A673 (cell line): ENCODE results near the gene PPM1F.
"Not testable (repeated sequence)": the region's sequence is repeated elsewhere in the genome, so short reads cannot be mapped to it uniquely, and the experiment has no call there.

Experiments
- CTCF ChIP-seq: fragments of 300-800, 200-600 bp; sonication (generic); conservative IDR thresholded peaks from 2 replicates; pipeline ENCODE4 v1.5.1; 2017; ENCODE audit warnings: low read depth, mild to moderate bottlenecking, antibody characterized with exemption, low read length, moderate library complexity, mixed read lengths
- EZH2 ChIP-seq: fragments of 200-600 bp; sonication (generic); IDR thresholded peaks from 2 replicates; pipeline ENCODE4 v1.6.1; 2017; ENCODE audit warnings: borderline replicate concordance, low read depth, mild to moderate bottlenecking, mixed read lengths, antibody characterized with exemption, low read length; ENCODE audit not compliant: poor library complexity, severe bottlenecking

- not testable (repeated sequence) for TF ChIP-seq EZH2, CTCF
These were observed 69.8 kb downstream of the PPM1F start for GRCh38 chr22:21882754-21883333.
